ENCODE results near the gene SELENOH. TPM values are rescaled to one million over a fixed set of nuclear protein-coding genes. Genes with fewer than 3 reads are reported as not detected.

SELENOH gene
- total RNA-seq, 1 donor from 2014 or later = 118 TPM

DNA sequence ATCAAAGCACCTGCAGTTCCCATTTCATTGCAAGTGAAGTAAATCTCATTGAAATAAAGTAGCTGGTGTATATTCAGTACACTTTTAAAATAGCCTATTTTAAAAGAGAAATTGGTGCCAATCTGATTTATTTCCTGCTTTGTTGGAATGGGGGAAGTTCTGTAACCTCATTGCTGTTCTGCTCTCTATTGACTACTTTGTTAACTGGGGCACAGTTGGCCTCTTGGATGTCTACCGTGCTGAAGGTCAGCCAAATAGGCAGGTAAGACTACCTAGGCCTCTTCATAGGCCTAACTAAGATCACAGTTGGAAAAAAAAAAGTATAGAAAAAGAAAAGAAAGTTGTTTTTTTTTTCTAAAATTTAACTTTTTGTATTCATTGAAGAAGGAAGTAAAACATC lies 29.5 kb downstream of the SELENOH start:
- no peaks in the 10 kb centered on the region for H3K27me3 ChIP-seq (ENCODE audit: low read depth)
- no peak for DNase-seq
- TF ChIP-seq, protein P1, sequence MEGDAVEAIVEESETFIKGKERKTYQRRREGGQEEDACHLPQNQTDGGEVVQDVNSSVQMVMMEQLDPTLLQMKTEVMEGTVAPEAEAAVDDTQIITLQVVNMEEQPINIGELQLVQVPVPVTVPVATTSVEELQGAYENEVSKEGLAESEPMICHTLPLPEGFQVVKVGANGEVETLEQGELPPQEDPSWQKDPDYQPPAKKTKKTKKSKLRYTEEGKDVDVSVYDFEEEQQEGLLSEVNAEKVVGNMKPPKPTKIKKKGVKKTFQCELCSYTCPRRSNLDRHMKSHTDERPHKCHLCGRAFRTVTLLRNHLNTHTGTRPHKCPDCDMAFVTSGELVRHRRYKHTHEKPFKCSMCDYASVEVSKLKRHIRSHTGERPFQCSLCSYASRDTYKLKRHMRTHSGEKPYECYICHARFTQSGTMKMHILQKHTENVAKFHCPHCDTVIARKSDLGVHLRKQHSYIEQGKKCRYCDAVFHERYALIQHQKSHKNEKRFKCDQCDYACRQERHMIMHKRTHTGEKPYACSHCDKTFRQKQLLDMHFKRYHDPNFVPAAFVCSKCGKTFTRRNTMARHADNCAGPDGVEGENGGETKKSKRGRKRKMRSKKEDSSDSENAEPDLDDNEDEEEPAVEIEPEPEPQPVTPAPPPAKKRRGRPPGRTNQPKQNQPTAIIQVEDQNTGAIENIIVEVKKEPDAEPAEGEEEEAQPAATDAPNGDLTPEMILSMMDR (IDR thresholded peaks at IDR 0.05) = no peak
- ATAC-seq = no peak
- no peaks in the 10 kb centered on the region for H3K9me3 ChIP-seq
- peak overlapping the region; percentile 37 for H3K27ac ChIP-seq
- peaks cover 98% of the 10 kb centered on the region for H3K4me1 ChIP-seq
- no peak overlapping the region for H3K4me3 ChIP-seq
- intact Hi-C loops (cut with DNase I) = no loop called here
- no peaks in the 10 kb centered on the region for H3K36me3 ChIP-seq

DNA sequence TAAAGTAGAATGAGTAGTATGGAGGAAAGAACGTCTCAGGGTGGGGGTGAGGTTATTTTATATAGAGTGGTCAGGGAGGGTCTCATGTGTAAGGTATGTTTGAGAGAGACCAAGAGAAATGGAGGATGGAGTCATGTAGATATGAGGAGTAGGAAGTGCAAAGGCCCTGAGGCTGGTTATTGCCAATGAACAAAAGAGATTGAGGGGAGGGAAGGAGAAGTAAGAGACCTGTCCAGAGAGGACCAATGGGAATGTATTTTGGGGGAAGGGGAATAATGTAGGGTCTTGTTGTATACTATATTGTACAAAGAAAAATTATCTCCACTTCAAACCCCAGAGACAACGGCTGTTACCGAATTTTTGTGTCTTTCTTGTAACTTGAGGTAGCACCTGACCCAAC lies 30.1 kb downstream of the SELENOH start:
- H3K9me3 ChIP-seq = no peaks in the 10 kb centered on the region
- TF ChIP-seq, protein P1 (IDR thresholded peaks at IDR 0.05) = no peak
- ATAC-seq = no peak
- no peaks in the 10 kb centered on the region for H3K36me3 ChIP-seq
- no peaks in the 10 kb centered on the region for H3K27me3 ChIP-seq (ENCODE audit: low read depth)
- no peak for DNase-seq
- H3K4me3 ChIP-seq = no peak overlapping the region
- intact Hi-C loops (cut with DNase I) = no loop called here
- H3K27ac ChIP-seq = no peak overlapping the region
- H3K4me1 ChIP-seq = peaks cover 98% of the 10 kb centered on the region

DNA sequence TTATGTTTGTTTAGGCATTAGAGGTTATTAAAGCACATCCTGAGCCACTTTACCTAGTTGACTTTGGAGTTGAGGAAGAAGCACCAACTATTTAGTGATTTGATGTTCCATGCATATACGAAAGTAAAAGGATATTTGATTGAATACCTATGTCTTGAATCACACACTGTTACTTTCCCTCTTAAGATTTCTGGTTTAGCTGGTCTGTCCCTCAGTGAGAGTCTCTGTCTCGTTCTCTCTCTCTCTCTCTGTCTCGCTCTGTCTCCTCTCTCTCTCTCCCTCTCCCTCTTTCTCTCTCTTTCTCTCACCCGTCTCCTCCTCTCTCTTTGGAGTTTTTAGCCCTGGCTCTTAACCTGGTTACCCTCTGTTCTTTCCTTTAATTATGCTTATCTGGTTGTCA lies 31.3 kb downstream of the SELENOH start:
- intact Hi-C loops (cut with DNase I) = no loop called here
- peaks cover 98% of the 10 kb centered on the region for H3K4me1 ChIP-seq
- H3K36me3 ChIP-seq = no peaks in the 10 kb centered on the region
- TF ChIP-seq, protein P1 (IDR thresholded peaks at IDR 0.05) = no peak
- H3K4me3 ChIP-seq = no peak overlapping the region
- no peaks in the 10 kb centered on the region for H3K27me3 ChIP-seq (ENCODE audit: low read depth)
- no peaks in the 10 kb centered on the region for H3K9me3 ChIP-seq
- DNase-seq (no peak), ATAC-seq (peak; percentile 29 to 39)
- peak overlapping the region; percentile 14 for H3K27ac ChIP-seq

GRCh38 chr11:57773026-57773598 lies 31.8 kb downstream of the SELENOH start:
- peak overlapping the region; percentile 89 for H3K27ac ChIP-seq
- TF ChIP-seq, protein P1 (IDR thresholded peaks at IDR 0.05) = no peak

GRCh38 chr11:57775491-57775890 lies 34.2 kb downstream of the SELENOH start:
- intact Hi-C loops (cut with DNase I) = no loop called here
- peak overlapping the region; percentile 89 for H3K27ac ChIP-seq

More at GRCh38 chr11:57773026-57773598, 31.8 kb downstream of the SELENOH start:
- intact Hi-C loops (cut with DNase I) = no loop called here
- H3K27me3 ChIP-seq (ENCODE audit: low read depth) = no peaks in the 10 kb centered on the region
- no peak for ATAC-seq
- no peak for DNase-seq
- H3K9me3 ChIP-seq = no peaks in the 10 kb centered on the region
- H3K36me3 ChIP-seq = no peaks in the 10 kb centered on the region
- no peak overlapping the region for H3K4me3 ChIP-seq
- peaks cover 98% of the 10 kb centered on the region for H3K4me1 ChIP-seq

More at GRCh38 chr11:57775491-57775890, 34.2 kb downstream of the SELENOH start:
- Histone ChIP-seq H3K9me3 (no peaks in the 10 kb centered on the region), H3K4me3 (peak overlapping the region; percentile 15), H3K36me3 (no peaks in the 10 kb centered on the region), H3K27me3 (ENCODE audit: low read depth) (no peaks in the 10 kb centered on the region), H3K4me1 (peaks cover 99% of the 10 kb centered on the region)
- no peak for DNase-seq
- TF ChIP-seq, protein P1 (IDR thresholded peaks at IDR 0.05) = no peak
- ATAC-seq = no peak

Data from lower lobe of right lung (tissue), 2 donors.